Body of pancreas (tissue), 4 donors: ENCODE measurements around the gene SAP30L. TPM values are rescaled to one million over a fixed set of nuclear protein-coding genes. Genes with fewer than 3 reads are reported as not detected.

Experiments used
- ATAC-seq: fragments of 150-250 bp; one replicate; pipeline ENCODE4 v1.9.1; 2016
- DNase-seq, 4 donors: peaks; one replicate each; pipeline ENCODE4 v3.0.0-alpha.2; 2019
- H3K27ac ChIP-seq, 4 donors: fragments of 200-600 bp; sonication (generic); 1 replicate in 3 of 4; 2 replicates in 1 of 4; pipeline versions ENCODE4 v1.5.1 to v1.6.1; 2016 to 2019; ENCODE audit warnings: mild to moderate bottlenecking in 1 of 4, mixed read lengths in 1 of 4, moderate library complexity in 1 of 4
- H3K27me3 ChIP-seq, 2 donors: fragments of 200-600 bp; sonication (generic); one replicate each; pipeline ENCODE4 v1.6.0; 2016; ENCODE audit warnings: mild to moderate bottlenecking in 1 of 2
- H3K36me3 ChIP-seq, 2 donors: fragments of 200-600 bp; sonication (generic); replicated peaks in 1 of 2; 2 replicates each; pipeline ENCODE4 v1.5.1; 2016; ENCODE audit warnings: low read depth in 2 of 2; ENCODE audit not compliant: insufficient read depth in 1 of 2
- H3K4me1 ChIP-seq: fragments of 200-600 bp; sonication (generic); one replicate; pipeline ENCODE4 v1.6.0; 2016
- H3K4me3 ChIP-seq, 2 donors: fragments of 200-600 bp; sonication (generic); 1 replicate in 1 of 2; 2 replicates in 1 of 2; pipeline ENCODE4 v1.5.1; 2016 to 2019
- H3K9me3 ChIP-seq, 3 donors: fragments of 200-600 bp; sonication (generic); 1 replicate in 2 of 3; 2 replicates in 1 of 3; pipeline ENCODE4 v1.5.1; 2016
- CTCF ChIP-seq, 7 experiments: fragments of 450-650 bp in 4 of 7; fragments of 200-600 bp in 3 of 7; sonication (generic) in 3 of 7; IDR thresholded peaks; one replicate each; pipeline ENCODE4 v1.5.1; 2016 to 2019; ENCODE audit warnings: antibody characterized with exemption in 7 of 7
- POLR2A ChIP-seq, 3 donors: fragments of 450-650 bp; IDR thresholded peaks; one replicate each; pipeline ENCODE4 v1.6.1; 2016; ENCODE audit warnings: antibody characterized with exemption in 3 of 3, mild to moderate bottlenecking in 2 of 3
- WGBS, 2 donors: methylation state at CpG; one replicate each; pipeline ENCODE4 v1.1.5; 2017; 5-methylcytosine and 5-hydroxymethylcytosine counted together
- intact Hi-C: fragments of 100-400 bp; cut with DNase I; formaldehyde crosslinking; loops from one replicate; pipeline ENCODE4 v1.15.1; 2023
- total RNA-seq, 2 donors: library from RNA; depleted of rRNA; stranded (reverse); fragments of >200 nt; gene quantifications; one replicate each; pipeline ENCODE4 v1.1.0, GENCODE V29; 2016

SAP30L gene
- total RNA-seq, 2 donors from 2014 or later, result 11.7 to 15.5 TPM

GRCh38 chr5:154409230-154409840, 36.5 kb upstream of the SAP30L start:
- TF ChIP-seq CTCF (IDR thresholded peaks at IDR 0.05) (no peak), POLR2A (IDR thresholded peaks at IDR 0.05) (no peak)
- WGBS, 2 donors, result 92 to 93% methylated on average over 15 of the region's 15 CpGs
- Histone ChIP-seq H3K27ac (no peak overlapping the region), H3K27me3 (no peaks in the 10 kb centered on the region), H3K9me3 (no peaks in the 10 kb centered on the region), H3K4me1 (peaks cover 10% of the 10 kb centered on the region), H3K36me3 (no peaks in the 10 kb centered on the region), H3K4me3 (no peak overlapping the region)
- DNase-seq (no peak), ATAC-seq (no peak)
- intact Hi-C loops, result loop anchor here (5.0 kb wide), 1 partner anchor 337 kb away; no protein-coding TSS in a partner anchor

DNA sequence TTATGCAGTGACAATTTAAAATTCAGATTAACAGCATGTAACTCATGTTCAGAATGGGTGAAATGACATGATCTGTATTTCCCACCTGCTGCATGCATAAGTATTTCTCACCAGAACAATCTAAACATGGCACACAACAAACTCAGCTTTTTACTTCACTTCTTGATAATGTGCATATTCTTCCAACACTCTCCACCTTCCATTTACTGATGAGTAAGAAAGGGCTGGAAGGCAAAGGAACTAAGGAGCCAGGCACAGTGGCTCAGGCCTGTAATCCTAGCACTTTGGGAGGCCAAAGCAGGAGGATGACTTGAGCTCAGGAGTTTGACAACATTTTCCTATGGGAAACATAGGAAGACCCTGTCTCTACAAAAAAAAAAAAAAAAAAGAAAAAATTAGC, 35.8 kb upstream of the SAP30L start:
- Histone ChIP-seq H3K9me3 (no peaks in the 10 kb centered on the region), H3K4me3 (no peak overlapping the region), H3K4me1 (peaks cover 6% of the 10 kb centered on the region), H3K36me3 (no peaks in the 10 kb centered on the region), H3K27me3 (no peaks in the 10 kb centered on the region), H3K27ac (no peak overlapping the region)
- DNase-seq (no peak), ATAC-seq (no peak)
- intact Hi-C loops, result no loop called here
- TF ChIP-seq POLR2A (IDR thresholded peaks at IDR 0.05), result no peak
- no peak for TF ChIP-seq CTCF (IDR thresholded peaks at IDR 0.05)

DNA sequence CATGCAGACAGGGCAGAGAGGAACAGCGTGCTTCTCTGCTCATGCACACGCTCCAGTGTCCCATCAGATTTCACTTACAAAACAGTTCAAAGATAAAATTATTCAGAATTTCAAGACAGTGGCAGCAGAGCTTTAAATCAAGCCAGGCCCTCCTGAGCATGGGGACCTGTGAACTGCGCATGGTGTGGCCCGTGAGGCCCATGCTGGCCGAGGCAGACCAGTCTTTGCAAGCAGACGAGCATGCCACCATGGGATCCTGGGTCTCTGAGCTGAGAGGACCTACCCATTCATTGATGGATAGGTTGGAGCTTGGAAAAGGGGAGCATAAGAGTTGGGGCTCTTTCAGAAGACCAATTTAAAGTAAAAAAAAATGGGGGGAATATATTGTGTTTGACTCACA, 35.0 kb upstream of the SAP30L start:
- no peaks in the 10 kb centered on the region for H3K27me3 ChIP-seq
- no peak overlapping the region for H3K27ac ChIP-seq
- intact Hi-C loops, result no loop called here
- no peaks in the 10 kb centered on the region for H3K4me1 ChIP-seq
- no peaks in the 10 kb centered on the region for H3K9me3 ChIP-seq
- no peak overlapping the region for H3K4me3 ChIP-seq
- DNase-seq, result peak in 1 of 4 donors; percentile 5
- no peaks in the 10 kb centered on the region for H3K36me3 ChIP-seq
- ATAC-seq, result no peak
- WGBS, 2 donors, result 79 to 85% methylated on average over 6 of the region's 6 CpGs
- TF ChIP-seq POLR2A (IDR thresholded peaks at IDR 0.05), result no peak
- no peak for TF ChIP-seq CTCF (IDR thresholded peaks at IDR 0.05)

- ATAC-seq (no peak), DNase-seq (peak in 1 of 4 donors; percentile 5)
- H3K36me3 ChIP-seq, result no peaks in the 10 kb centered on the region
- WGBS, 2 donors, result 98% methylated on average over 5 of the region's 5 CpGs
- H3K4me1 ChIP-seq, result no peaks in the 10 kb centered on the region
- TF ChIP-seq POLR2A (IDR thresholded peaks at IDR 0.05), result no peak
- no peak for TF ChIP-seq CTCF (IDR thresholded peaks at IDR 0.05)
- no peak overlapping the region for H3K4me3 ChIP-seq
- H3K27me3 ChIP-seq, result no peaks in the 10 kb centered on the region
- no peak overlapping the region for H3K27ac ChIP-seq
- H3K9me3 ChIP-seq, result no peaks in the 10 kb centered on the region
- intact Hi-C loops, result no loop called here
Measured at GRCh38 chr5:154411338-154411737, 34.5 kb upstream of the SAP30L start.

DNA sequence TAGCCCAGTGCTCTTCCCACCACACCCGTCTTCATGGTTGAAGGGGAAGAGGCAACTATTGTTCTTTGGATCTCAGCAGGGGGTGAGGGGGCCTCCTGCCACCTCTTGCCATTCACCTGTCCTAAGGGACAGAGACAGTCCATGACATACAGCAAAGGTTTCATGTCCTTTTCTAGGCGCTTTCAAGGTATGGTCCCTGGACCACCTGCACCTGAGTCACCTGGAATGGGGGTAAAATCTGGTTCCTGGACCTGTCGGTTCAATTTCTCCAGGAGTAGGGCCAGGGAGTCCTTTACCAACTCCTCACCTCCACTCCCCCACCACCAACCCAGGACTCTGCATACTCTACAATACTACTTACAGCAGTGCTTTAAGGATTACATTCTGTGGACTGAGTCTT, 33.5 kb upstream of the SAP30L start:
- Histone ChIP-seq H3K27me3 (no peaks in the 10 kb centered on the region), H3K9me3 (no peaks in the 10 kb centered on the region), H3K4me1 (no peaks in the 10 kb centered on the region), H3K36me3 (no peaks in the 10 kb centered on the region), H3K4me3 (no peak overlapping the region), H3K27ac (no peak overlapping the region)
- 96 to 100% methylated on average over 3 of the region's 3 CpGs for WGBS, 2 donors
- ATAC-seq (no peak), DNase-seq (no peak)
- intact Hi-C loops, result no loop called here
- TF ChIP-seq CTCF (IDR thresholded peaks at IDR 0.05), result no peak
- no peak for TF ChIP-seq POLR2A (IDR thresholded peaks at IDR 0.05)
